Measurements from ENCODE around the gene TUBB4B.

The TUBB4B gene

DNA sequence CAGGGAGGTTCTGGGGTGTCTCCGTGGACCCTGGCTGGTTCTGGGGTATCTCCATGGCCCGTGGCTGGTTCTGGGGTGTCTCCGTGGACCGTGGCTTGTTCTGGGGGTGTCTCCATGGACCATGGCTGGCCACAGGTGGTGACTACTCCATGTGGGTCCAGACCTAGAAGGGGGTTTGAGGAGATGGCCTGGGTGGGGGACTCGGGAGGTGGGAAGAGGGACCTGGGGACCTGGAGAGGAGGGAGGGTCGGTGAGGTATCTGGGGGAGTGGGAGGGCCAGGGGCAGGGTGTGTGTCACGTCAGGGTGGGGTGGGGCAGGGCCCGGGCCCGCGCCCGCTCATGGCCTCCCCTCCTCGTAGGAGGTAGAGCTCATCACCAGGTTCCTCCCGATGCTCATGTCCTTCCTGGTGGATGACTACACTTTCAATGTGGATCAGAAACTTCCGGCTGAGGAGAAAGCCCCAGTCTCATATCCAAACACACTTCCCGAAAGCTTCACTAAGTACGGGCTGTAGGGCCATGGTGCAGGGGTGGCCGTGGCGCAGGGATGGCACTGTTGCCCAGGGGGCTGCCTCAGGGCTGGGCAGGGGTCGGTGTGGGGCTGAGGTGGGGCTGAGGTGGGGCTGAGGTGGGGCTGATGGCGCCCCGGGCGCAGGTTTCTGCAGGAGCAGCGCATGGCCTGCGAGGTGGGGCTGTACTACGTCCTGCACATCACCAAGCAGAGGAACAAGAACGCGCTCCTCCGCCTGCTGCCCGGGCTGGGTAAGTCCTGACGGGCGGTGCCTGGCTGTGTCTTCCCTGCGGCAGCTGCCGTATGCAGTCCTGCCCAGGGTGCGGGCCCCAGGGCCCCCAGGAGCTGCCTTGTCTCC, 25.7 kb downstream of the TUBB4B start:
- no peaks in the 10 kb centered on the region for H3K9me3 Mint-ChIP-seq
- no peak overlapping the region for H3K4me3 Mint-ChIP-seq
- no peaks in the 10 kb centered on the region for H3K27me3 Mint-ChIP-seq
- no peak for ATAC-seq (replicated peaks)
- peaks cover 22 to 41% of the 10 kb centered on the region in 2 donors for H3K4me1 Mint-ChIP-seq
- no peak overlapping the region for H3K27ac Mint-ChIP-seq
- no peak for DNase-seq
- H3K36me3 Mint-ChIP-seq: peaks cover 45 to 55% of the 10 kb centered on the region in 2 donors

DNA sequence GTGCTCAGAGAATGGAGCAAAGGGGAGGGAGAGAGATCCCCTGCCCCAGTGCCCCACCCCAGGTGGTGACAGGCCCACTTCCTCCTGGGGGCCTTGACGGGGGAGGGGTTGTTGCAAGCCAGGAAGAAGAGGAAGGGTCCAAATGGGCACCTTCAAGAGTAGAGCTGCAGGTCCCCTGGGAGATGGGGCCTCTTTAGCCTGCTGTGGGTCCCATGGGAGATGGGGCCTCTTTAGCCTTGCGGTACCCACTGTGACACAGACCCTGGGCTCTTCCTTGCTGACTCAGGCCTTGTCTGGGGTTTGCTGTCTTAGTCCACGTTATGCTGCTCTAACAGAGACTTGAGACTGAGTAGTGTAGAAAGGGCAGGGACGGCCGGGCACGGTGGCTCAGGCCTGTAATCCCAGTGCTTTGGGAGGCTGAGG, 26.9 kb downstream of the TUBB4B start:
- ATAC-seq (replicated peaks) (peak; percentile 92 to 95), DNase-seq (peak; percentile 70)
- peak overlapping the region; percentile 71 for H3K27ac Mint-ChIP-seq
- peaks cover 21 to 38% of the 10 kb centered on the region in 2 donors for H3K4me1 Mint-ChIP-seq
- no peaks in the 10 kb centered on the region for H3K9me3 Mint-ChIP-seq
- H3K36me3 Mint-ChIP-seq: peaks cover 44 to 55% of the 10 kb centered on the region in 2 donors
- H3K4me3 Mint-ChIP-seq: peak overlapping the region; percentile 19 to 49
- H3K27me3 Mint-ChIP-seq: no peaks in the 10 kb centered on the region

DNA sequence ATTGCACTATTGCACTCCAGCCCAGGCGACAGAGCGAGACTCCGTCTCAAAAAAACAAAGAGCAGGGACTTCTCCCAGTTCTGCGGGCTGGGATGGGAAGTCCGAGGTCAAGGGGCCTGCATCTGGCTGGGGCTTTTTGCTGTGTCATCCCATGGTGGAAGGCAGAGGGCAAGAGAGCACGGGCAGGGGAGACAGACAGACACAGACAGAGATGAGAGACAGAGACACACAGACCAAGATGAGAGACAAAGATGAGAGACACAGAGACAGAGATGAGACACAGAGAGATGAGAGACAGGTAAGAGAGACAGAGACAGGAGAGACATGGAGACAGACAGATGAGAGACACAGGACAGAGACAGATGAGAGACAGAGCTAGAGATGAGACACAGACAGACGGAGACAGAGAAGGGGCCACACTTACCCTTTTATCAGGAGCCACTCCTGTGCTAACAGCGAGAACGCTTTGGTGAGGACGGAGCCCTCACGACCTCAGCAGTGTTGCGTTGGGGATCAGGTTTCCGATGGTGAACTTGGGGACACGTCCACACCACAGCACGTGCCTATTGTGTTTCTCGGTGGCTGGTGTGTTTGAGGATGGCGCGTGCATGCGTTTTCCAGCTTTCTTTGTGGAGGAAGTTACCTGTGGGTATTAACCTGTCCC, 27.6 kb downstream of the TUBB4B start:
- Mint-ChIP-seq H3K9me3 (no peaks in the 10 kb centered on the region), H3K4me1 (peaks cover 21 to 34% of the 10 kb centered on the region in 2 donors), H3K27me3 (no peaks in the 10 kb centered on the region), H3K4me3 (peak overlapping the region; percentile 1 to 15), H3K36me3 (peaks cover 44 to 60% of the 10 kb centered on the region in 2 donors), H3K27ac (peak overlapping the region; percentile 70)
- ATAC-seq (replicated peaks) (no peak), DNase-seq (no peak)

DNA sequence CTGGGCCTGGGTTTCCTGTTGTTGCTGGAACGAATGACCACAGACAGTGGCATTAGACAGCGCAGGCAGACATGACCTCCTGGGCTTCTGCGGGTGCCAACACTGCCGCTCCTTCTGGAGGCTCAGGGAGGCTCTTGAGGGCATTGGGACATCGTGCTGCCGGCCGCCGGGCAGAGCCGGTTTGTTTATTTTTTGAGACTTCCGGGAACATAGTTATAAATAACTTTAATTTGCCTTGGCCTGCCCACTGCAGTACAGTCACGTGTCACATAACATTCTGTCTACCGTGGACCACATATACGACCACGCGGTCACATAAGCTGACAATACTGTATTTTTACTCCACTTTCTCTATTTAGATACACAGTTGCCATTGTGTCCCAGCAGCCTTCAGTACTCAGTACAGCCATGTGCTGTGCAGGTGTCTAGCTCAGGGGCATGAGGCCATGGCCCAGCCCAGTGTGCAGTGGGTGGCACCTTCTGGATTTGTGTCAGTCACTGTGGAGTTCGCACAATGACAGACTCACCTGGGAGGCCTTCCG, 28.2 kb downstream of the TUBB4B start:
- Mint-ChIP-seq H3K27ac (peak overlapping the region; percentile 26), H3K36me3 (peaks cover 40 to 60% of the 10 kb centered on the region in 2 donors), H3K27me3 (no peaks in the 10 kb centered on the region), H3K9me3 (no peaks in the 10 kb centered on the region), H3K4me1 (peaks cover 22 to 36% of the 10 kb centered on the region in 2 donors), H3K4me3 (no peak overlapping the region)
- ATAC-seq (replicated peaks) (no peak), DNase-seq (no peak)

DNA sequence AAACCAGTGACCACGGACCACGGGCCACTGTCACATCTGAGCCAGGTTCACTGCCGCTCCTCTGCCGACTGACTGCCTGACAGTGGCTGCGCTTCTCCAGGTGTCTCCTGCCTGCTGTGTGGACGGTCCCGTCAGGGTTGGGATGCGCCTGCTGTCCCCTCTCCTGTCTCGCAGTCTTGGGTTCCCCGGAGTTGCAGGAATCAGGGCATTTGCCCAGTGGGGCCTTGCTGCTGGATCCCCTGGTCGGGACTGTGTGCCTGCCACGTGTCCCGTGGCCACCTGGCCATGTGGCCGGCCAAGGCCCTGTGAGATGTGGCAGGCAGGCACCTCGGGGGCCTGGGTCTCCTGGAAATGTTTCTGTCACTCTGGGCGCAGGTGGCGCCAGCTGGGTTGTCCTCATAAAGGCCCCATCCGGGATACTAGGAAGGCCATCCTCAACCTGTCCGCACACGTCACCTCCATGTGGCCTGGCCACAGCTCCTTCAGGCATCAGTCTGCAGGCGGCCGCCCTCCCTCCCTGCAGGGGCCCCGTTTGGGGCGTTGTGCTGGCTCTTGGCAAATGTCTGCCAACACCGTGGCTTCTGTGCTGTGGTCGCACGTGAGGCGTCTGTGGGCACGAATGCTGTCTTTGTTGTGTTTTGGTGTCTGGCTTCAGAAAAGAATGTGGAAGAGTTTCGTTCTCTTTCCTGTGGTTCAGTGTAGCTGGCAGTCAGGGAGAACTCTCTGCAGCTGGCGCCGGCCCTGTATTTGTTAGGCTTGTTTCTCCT, 30.0 kb downstream of the TUBB4B start:
- no peak for DNase-seq
- H3K27ac Mint-ChIP-seq: peak overlapping the region; percentile 31
- no peak for ATAC-seq (replicated peaks)
- peaks cover 44 to 61% of the 10 kb centered on the region in 2 donors for H3K36me3 Mint-ChIP-seq
- no peaks in the 10 kb centered on the region for H3K9me3 Mint-ChIP-seq
- H3K27me3 Mint-ChIP-seq: no peaks in the 10 kb centered on the region
- no peak overlapping the region for H3K4me3 Mint-ChIP-seq
- H3K4me1 Mint-ChIP-seq: peaks cover 37 to 54% of the 10 kb centered on the region in 2 donors

DNA sequence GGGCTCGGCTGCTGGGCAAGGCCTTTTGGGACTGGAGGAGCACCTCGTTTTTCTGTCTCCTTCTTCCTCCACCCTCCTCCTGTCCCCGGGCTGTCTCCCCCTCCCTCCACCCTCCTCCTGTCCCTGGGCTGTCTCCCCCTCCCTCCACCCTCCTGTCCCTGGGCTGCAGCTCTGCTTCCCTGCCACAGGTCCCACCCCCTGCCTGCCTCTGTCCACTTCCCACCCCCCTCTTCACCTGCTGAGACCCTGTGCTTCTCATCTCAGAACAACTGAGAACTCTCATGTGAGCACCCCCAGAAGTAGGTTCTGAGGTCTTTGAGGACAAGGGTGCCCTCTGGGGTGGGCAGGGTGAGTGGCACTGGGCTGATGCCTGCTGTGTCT, 30.6 kb downstream of the TUBB4B start:
- H3K4me1 Mint-ChIP-seq: peaks cover 40 to 60% of the 10 kb centered on the region in 2 donors
- H3K4me3 Mint-ChIP-seq: no peak overlapping the region
- ATAC-seq (replicated peaks) (no peak), DNase-seq (no peak)
- peaks cover 44 to 58% of the 10 kb centered on the region in 2 donors for H3K36me3 Mint-ChIP-seq
- no peaks in the 10 kb centered on the region for H3K27me3 Mint-ChIP-seq
- H3K27ac Mint-ChIP-seq: no peak overlapping the region
- no peaks in the 10 kb centered on the region for H3K9me3 Mint-ChIP-seq

DNA sequence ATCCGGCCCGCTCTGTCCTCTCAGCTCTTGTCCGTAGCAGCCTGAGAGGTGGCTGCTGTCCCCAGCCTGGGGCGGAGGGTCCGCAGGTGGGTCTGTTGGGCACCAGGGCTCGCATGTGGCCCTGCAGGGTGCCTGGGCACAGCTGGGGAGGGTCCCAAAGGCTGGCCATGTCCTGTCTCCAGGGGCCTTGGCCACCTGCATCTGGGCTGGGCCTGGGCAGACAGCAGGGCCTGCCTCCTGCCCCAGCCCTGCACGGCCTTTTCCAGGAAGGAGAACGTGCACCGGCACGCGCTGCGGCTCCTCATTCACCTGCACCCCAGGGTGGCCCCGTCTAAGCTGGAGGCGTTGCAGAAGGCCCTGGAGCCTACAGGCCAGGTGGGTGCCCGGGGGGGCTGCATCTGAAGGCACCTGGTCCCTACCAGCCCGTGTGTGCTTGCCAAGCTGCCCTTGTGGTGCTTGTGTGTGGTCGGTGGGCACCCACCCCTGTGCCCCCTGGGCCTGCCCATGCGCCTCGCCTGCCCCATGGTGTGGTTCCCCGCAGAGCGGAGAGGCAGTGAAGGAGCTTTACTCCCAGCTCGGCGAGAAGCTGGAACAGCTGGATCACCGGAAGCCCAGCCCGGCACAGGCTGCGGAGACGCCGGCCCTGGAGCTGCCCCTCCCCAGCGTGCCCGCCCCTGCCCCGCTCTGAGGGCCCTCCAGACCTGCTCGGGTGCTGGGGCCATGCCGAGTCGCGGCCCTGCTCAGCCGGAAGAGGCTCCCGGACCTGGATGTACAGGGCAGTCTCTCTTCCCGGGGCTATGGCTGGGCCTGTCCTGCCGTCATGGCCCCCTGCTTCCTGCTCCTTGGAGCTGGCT, 31.4 kb downstream of the TUBB4B start:
- Mint-ChIP-seq H3K36me3 (peaks cover 40 to 53% of the 10 kb centered on the region in 2 donors), H3K4me3 (no peak overlapping the region), H3K27ac (no peak overlapping the region), H3K27me3 (no peaks in the 10 kb centered on the region), H3K4me1 (peaks cover 44 to 62% of the 10 kb centered on the region in 2 donors), H3K9me3 (no peaks in the 10 kb centered on the region)
- ATAC-seq (replicated peaks): no peak
- no peak for DNase-seq

DNA sequence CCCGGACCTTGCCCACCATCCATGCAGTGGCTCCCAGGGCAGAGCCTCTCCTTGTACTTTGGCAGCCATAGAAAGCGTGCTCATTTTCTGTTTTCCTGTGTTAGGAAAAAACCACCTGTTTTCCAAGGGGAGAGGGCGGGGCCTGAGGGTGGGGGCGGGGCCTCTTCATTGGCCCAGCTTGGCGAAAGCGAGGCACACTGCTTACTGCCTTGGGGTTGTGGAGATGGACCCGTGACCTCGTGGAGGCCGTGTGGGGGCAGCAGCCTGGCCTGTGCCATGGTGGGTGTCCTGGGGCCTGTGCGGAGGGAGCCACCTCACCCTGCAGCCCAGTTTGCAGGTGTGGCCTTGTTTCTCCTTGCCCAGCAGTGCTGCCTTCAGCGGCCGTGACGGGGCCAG, 32.0 kb downstream of the TUBB4B start:
- Mint-ChIP-seq H3K9me3 (no peaks in the 10 kb centered on the region), H3K4me1 (peaks cover 38 to 56% of the 10 kb centered on the region in 2 donors), H3K27ac (no peak overlapping the region), H3K27me3 (no peaks in the 10 kb centered on the region), H3K36me3 (peaks cover 34 to 46% of the 10 kb centered on the region in 2 donors), H3K4me3 (no peak overlapping the region)
- no peak for ATAC-seq (replicated peaks)
- no peak for DNase-seq

DNA sequence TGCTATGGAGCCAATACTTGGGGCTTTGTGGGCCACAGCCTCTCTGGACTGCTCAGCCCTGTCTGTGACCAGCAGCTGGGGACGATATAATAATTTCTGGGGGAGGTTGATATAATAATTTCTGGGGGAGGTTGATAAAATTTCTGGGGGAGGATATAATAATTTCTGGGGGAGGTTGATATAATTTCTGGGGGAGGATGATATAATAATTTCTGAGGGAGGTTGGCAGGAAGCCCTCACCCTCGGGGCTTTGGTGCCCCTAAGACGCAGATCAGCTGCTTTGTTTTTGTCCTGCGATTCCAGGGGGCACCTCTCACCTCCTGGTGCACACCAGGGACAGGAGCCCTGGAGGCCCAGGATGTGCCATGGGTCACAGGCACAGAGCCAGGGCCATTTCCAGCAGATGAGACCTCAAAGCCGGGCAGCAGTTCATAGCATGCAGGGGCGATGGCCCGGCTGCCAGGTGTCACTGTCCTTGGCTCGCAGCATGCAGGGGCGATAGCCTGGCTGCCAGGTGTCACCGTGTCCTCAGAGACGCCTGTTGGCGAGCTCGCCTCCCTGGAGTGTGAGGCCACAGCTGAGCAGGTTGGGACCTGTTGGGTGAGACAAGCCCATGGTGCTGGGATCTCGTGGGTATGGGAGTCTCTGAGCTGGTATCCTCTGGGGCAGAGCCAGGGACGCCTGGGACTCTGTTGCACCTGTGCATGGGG, 32.7 kb downstream of the TUBB4B start:
- no peak overlapping the region for H3K4me3 Mint-ChIP-seq
- H3K4me1 Mint-ChIP-seq: peaks cover 33 to 49% of the 10 kb centered on the region in 2 donors
- no peaks in the 10 kb centered on the region for H3K9me3 Mint-ChIP-seq
- no peaks in the 10 kb centered on the region for H3K27me3 Mint-ChIP-seq
- H3K36me3 Mint-ChIP-seq: peaks cover 27 to 40% of the 10 kb centered on the region in 2 donors
- no peak overlapping the region for H3K27ac Mint-ChIP-seq
- no peak for DNase-seq
- ATAC-seq (replicated peaks): no peak

DNA sequence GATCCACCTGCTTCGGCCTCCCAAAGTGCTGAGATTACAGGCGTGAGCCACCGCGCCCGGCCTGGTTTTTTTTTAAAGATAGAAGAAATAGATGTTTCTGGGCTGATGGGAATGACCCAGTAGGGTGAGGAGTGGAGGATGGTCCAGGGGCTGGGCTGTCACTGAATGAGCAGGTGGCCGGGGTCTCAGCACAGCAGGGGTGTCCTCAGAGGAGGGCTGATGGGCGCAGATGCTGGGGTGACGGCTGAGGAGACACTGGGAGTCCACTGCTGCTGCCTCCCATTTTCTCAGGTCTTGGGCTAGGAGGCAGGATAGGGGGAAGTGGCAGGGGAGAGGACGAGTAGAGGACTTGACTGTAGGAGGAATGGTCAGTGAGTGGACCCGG, 34.1 kb downstream of the TUBB4B start:
- peak overlapping the region; percentile 80 for H3K27ac Mint-ChIP-seq
- H3K36me3 Mint-ChIP-seq: peaks cover 20 to 27% of the 10 kb centered on the region in 2 donors
- peaks cover 26 to 41% of the 10 kb centered on the region in 2 donors for H3K4me1 Mint-ChIP-seq
- H3K4me3 Mint-ChIP-seq: peak overlapping the region; percentile 51 to 57
- ATAC-seq (replicated peaks) (no peak), DNase-seq (no peak)
- H3K27me3 Mint-ChIP-seq: no peaks in the 10 kb centered on the region
- no peaks in the 10 kb centered on the region for H3K9me3 Mint-ChIP-seq

DNA sequence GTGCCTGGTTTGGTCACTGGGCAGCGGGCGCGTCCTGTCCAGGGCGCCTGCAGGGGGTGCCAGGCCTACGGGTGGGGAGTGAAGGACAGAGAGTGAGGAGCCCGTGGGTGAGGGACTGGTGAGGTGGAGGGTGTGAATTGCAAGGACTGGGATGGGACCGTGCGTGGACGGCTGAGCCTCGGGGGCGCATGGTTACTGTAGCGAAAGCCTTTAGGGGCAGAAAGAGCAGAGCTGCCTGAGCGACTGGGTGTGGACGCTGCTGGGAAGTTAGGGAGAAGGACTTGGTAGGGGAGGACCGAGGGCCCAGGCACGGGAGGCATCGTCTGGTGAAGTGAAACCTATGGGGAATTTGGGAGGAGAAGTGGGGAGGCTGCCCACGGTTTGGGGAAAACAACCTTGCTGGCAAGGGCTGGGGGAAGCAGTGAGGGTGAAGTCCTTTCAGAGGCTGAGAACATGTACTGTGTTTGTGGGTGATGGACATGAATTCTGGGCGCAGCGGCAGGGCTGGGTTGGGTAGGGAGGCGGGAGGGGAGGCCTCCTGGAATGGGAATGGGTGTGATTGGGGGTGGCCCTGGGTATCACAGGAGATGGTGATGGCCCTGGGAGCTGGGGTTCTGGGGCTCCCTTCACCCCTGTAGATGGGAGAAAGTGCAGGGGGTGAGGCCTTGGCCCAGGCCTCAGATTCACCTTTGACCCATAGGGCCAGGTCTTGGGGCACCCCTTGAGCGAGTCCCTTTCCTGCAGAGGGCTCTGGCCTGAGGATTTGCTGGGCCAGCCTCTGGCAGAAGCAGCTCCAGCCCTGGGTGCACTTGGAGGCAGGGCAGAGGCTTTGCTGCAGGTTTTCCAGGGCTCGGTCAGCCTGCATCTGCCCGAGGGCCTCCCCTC, 34.7 kb downstream of the TUBB4B start:
- peak overlapping the region; percentile 80 for H3K27ac Mint-ChIP-seq
- H3K4me1 Mint-ChIP-seq: peaks cover 26 to 40% of the 10 kb centered on the region in 2 donors
- no peaks in the 10 kb centered on the region for H3K9me3 Mint-ChIP-seq
- peaks cover 20 to 27% of the 10 kb centered on the region in 2 donors for H3K36me3 Mint-ChIP-seq
- H3K4me3 Mint-ChIP-seq: peak overlapping the region; percentile 51 to 57
- ATAC-seq (replicated peaks): no peak
- H3K27me3 Mint-ChIP-seq: no peaks in the 10 kb centered on the region
- DNase-seq: no peak

All from stimulated activated naive B cell treated with anti-CD40 and anti-IgM and Interleukin-4, amounts not matched to agents 10 μg/mL and 1 μg/mL and 100 μg/mL, for 72 hours (primary cell).